PFSK-1 (cell line): ENCODE data around the gene DOP1B.

Source experiments
- POLR2AphosphoS5 ChIP-seq: IDR thresholded peaks from 2 replicates; pipeline ENCODE4 v1.6.1; 2012; ENCODE audit warnings: low read depth, mild to moderate bottlenecking, control low read depth, low read length, moderate library complexity
- TAF1 ChIP-seq: IDR thresholded peaks from 2 replicates; pipeline ENCODE4 v1.6.1; 2012; ENCODE audit warnings: low read length, control low read depth, borderline replicate concordance; ENCODE audit not compliant: insufficient read depth
- TF ChIP-seq, protein P1 (sequence below), 2 experiments: IDR thresholded peaks; 2 replicates each; pipeline versions ENCODE4 v1.6.1 to v1.8.0; 2011 to 2012; ENCODE audit warnings: low read depth in 2 of 2, low read length in 2 of 2, control low read depth in 1 of 2, inconsistent platforms in 1 of 2, mild to moderate bottlenecking in 1 of 2, moderate library complexity in 1 of 2; ENCODE audit not compliant: insufficient read depth in 1 of 2

DNA sequence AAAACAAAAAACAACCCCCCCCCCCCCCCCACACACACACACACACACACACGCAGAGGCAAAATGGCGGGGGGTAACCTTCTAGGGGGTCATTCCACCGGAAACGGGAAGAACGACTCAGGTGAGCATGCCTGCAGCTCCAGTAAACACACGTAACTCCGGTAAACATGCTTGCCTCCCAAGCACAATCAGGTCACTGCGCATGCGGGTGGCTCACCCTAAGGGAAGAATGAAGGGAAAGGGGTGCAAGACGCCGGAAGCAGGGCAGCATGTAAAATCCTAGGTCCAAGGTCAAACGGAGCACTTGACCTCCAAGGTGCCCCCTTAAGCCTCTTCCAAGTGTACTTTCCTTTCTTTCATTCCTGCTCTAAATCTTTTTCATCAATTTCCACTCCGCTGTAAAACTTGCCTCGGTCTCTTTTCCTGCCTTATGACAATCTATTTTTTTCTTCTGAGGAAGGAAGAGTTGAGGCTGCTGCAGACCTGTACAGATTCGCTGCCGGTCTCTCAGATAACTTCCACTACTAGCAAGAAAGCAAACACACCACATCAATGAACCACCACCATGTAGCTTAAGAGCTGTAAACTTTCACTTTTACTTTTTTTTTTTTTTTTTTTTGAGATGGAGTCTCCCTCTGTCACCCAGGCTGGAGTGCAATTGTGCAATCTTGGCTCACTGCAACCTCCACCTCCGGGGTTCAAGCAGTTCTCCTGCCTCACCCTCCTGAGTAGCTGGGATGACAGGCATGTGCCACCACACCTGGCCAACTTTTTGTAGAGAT lies 42.8 kb upstream of the DOP1B start:
- TF ChIP-seq, protein P1, sequence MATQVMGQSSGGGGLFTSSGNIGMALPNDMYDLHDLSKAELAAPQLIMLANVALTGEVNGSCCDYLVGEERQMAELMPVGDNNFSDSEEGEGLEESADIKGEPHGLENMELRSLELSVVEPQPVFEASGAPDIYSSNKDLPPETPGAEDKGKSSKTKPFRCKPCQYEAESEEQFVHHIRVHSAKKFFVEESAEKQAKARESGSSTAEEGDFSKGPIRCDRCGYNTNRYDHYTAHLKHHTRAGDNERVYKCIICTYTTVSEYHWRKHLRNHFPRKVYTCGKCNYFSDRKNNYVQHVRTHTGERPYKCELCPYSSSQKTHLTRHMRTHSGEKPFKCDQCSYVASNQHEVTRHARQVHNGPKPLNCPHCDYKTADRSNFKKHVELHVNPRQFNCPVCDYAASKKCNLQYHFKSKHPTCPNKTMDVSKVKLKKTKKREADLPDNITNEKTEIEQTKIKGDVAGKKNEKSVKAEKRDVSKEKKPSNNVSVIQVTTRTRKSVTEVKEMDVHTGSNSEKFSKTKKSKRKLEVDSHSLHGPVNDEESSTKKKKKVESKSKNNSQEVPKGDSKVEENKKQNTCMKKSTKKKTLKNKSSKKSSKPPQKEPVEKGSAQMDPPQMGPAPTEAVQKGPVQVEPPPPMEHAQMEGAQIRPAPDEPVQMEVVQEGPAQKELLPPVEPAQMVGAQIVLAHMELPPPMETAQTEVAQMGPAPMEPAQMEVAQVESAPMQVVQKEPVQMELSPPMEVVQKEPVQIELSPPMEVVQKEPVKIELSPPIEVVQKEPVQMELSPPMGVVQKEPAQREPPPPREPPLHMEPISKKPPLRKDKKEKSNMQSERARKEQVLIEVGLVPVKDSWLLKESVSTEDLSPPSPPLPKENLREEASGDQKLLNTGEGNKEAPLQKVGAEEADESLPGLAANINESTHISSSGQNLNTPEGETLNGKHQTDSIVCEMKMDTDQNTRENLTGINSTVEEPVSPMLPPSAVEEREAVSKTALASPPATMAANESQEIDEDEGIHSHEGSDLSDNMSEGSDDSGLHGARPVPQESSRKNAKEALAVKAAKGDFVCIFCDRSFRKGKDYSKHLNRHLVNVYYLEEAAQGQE (IDR thresholded peaks at IDR 0.05; ENCODE audit: insufficient read depth in 1 of 2, low read depth in 2 of 2, low read length in 2 of 2), result no peak
- TF ChIP-seq POLR2AphosphoS5 (no peak), TAF1 (no peak)
